Endothelial cell (in vitro differentiated cells): ENCODE results near the gene CDC42. TPM values are rescaled to one million over a fixed set of nuclear protein-coding genes. Genes with fewer than 3 reads are reported as not detected.
A peak's percentile ranks its signal among the peaks of the same experiment; 100 is the strongest.
"Not testable (repeated sequence)": the region's sequence is repeated elsewhere in the genome, so short reads cannot be mapped to it uniquely, and the experiment has no call there.

Experiments
- DNase-seq: peaks from one replicate; pipeline ENCODE4 v3.0.0; 2021; ENCODE audit warnings: low spot score
- H3K27ac Mint-ChIP-seq: one replicate; pipeline ENCODE4 v1.8.0; 2021; ENCODE audit warnings: mixed read lengths, inconsistent platforms; ENCODE audit not compliant: unreplicated experiment
- H3K27me3 Mint-ChIP-seq: one replicate; pipeline ENCODE4 v1.8.0; 2021; ENCODE audit warnings: mild to moderate bottlenecking, moderate library complexity, mixed read lengths, inconsistent platforms; ENCODE audit not compliant: unreplicated experiment
- H3K36me3 Mint-ChIP-seq: one replicate; pipeline ENCODE4 v1.8.0; 2021; ENCODE audit warnings: mild to moderate bottlenecking, low read depth, mixed read lengths, inconsistent platforms; ENCODE audit not compliant: unreplicated experiment
- H3K4me1 Mint-ChIP-seq: one replicate; pipeline ENCODE4 v1.8.0; 2021; ENCODE audit warnings: mild to moderate bottlenecking, mixed read lengths, inconsistent platforms; ENCODE audit not compliant: unreplicated experiment
- H3K4me3 Mint-ChIP-seq: one replicate; pipeline ENCODE4 v1.8.0; 2021; ENCODE audit warnings: mild to moderate bottlenecking, mixed read lengths, inconsistent platforms; ENCODE audit not compliant: unreplicated experiment
- H3K9me3 Mint-ChIP-seq: one replicate; pipeline ENCODE4 v1.8.0; 2021; ENCODE audit warnings: mixed read lengths, inconsistent platforms; ENCODE audit not compliant: unreplicated experiment
- long read RNA-seq: library from polyadenylated mRNA; unstranded; transcript quantifications from one replicate; pipeline ENCODE4 v2.0.0, GENCODE V29; 2020; ENCODE audit not compliant: unreplicated experiment
- total RNA-seq: library from RNA; stranded (reverse); fragmentation: NEBNext Ultra II Directional; extraction: Animal tissue kit (Norgen Biotek cat#: 25700); gene quantifications from one replicate; pipeline ENCODE4 v1.2.1, GENCODE V29; 2021; ENCODE audit not compliant: unreplicated experiment
- TF ChIP-seq, protein P1 (sequence below): fragments of 200-600 bp; sonication (generic); IDR thresholded peaks from one replicate; pipeline ENCODE4 v1.5.0; 2021; ENCODE audit warnings: antibody characterized with exemption; ENCODE audit not compliant: unreplicated experiment

The CDC42 gene
- 370 TPM for total RNA-seq
- long read RNA-seq, partial matches to known transcripts, result 15 of 89 reads
- long read RNA-seq, other reads (novel, unspliced or antisense), result 72 of 89 reads

- peaks cover 50% of the 10 kb centered on the region for H3K4me1 Mint-ChIP-seq
- peak within 1 kb of the TSS; percentile 99 for H3K4me3 Mint-ChIP-seq
- H3K27ac Mint-ChIP-seq, result peak within 1 kb of the TSS; percentile 100
- peaks cover 22% of the 10 kb centered on the region for H3K27me3 Mint-ChIP-seq
- H3K36me3 Mint-ChIP-seq, result peaks cover 7% of the 10 kb centered on the region
- no peaks in the 10 kb centered on the region for H3K9me3 Mint-ChIP-seq
- DNase-seq, result peak; percentile 97
- TF ChIP-seq, protein P1, sequence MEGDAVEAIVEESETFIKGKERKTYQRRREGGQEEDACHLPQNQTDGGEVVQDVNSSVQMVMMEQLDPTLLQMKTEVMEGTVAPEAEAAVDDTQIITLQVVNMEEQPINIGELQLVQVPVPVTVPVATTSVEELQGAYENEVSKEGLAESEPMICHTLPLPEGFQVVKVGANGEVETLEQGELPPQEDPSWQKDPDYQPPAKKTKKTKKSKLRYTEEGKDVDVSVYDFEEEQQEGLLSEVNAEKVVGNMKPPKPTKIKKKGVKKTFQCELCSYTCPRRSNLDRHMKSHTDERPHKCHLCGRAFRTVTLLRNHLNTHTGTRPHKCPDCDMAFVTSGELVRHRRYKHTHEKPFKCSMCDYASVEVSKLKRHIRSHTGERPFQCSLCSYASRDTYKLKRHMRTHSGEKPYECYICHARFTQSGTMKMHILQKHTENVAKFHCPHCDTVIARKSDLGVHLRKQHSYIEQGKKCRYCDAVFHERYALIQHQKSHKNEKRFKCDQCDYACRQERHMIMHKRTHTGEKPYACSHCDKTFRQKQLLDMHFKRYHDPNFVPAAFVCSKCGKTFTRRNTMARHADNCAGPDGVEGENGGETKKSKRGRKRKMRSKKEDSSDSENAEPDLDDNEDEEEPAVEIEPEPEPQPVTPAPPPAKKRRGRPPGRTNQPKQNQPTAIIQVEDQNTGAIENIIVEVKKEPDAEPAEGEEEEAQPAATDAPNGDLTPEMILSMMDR, result no peak
Measured at GRCh38 chr1:22052115-22053016, at the start of gene CDC42. CDC42 (plus strand) TSS chr1:22052709; CDS start chr1:22078479, 25,770 bp downstream.

GRCh38 chr1:22002875-22003274 is 49.6 kb upstream of the CDC42 start:
- H3K4me3 Mint-ChIP-seq, H3K27me3 Mint-ChIP-seq, H3K27ac Mint-ChIP-seq, DNase-seq, H3K36me3 Mint-ChIP-seq, H3K9me3 Mint-ChIP-seq: not testable (repeated sequence)
- H3K4me1 Mint-ChIP-seq, result peaks cover 15% of the 10 kb centered on the region

DNA sequence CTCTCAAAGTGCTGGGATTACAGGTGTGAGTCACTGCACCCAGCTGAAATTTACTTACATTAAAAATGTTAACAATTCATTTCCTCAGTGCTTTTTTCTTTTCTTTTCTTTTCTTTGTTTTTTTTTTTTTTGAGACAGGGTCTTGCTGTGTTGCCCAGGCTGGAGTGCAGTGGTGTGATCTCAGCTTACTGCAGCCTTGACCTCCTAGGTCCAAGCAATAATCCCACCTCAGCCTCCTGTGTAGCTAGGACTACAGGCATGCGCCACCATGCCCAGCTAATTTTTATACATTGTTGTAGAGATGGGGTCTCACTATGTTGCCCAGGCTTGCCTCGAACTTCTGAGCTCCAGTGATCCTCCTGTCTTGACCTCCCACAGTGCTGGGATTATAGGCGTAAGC is 48.5 kb upstream of the CDC42 start:
- not testable (repeated sequence) for H3K4me3 Mint-ChIP-seq, H3K4me1 Mint-ChIP-seq, DNase-seq, H3K27me3 Mint-ChIP-seq, H3K27ac Mint-ChIP-seq, H3K36me3 Mint-ChIP-seq, H3K9me3 Mint-ChIP-seq

DNA sequence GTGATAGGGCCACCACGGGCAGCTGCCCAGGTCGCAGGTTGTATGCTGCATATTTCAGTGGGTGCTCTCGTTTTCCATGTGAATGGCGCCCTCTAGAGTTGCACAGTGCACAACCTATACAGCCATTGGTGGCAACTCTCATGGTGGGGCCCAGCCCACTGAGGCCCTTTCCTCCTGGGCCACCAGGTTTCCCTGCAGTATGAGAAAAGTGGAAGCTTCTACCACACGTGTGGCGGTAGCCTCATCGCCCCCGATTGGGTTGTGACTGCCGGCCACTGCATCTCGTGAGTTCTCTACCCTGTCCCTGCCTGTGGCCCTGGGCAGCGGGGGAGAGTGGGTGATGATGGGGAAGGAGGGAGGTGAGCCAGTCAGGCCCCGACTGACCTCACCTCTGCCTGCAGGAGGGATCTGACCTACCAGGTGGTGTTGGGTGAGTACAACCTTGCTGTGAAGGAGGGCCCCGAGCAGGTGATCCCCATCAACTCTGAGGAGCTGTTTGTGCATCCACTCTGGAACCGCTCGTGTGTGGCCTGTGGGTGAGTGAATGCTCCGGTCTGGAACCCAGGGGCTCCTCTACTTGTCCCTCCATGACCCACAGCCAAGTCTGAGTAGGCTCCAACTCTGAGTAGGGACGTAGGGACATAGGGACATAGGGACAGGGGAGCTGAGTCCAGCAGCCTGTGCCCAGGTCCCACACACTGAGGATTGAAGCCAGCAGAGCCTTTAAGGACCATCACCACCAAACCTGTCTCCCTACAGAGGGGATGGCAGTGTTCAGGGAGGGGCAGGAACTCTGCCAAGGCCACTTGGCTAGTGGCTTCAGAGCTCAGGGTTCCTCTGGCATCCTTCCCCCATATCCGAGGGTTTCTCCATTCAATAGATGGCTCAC is 47.0 kb upstream of the CDC42 start:
- not testable (repeated sequence) for H3K4me1 Mint-ChIP-seq, H3K4me3 Mint-ChIP-seq, H3K36me3 Mint-ChIP-seq, H3K27me3 Mint-ChIP-seq, H3K27ac Mint-ChIP-seq, H3K9me3 Mint-ChIP-seq
- peak; percentile 81 for DNase-seq

- not testable (repeated sequence) for H3K27ac Mint-ChIP-seq, H3K4me1 Mint-ChIP-seq, H3K27me3 Mint-ChIP-seq, DNase-seq, H3K36me3 Mint-ChIP-seq, H3K9me3 Mint-ChIP-seq, H3K4me3 Mint-ChIP-seq
Measured at GRCh38 chr1:22006736-22007135, 45.8 kb upstream of the CDC42 start.

DNA sequence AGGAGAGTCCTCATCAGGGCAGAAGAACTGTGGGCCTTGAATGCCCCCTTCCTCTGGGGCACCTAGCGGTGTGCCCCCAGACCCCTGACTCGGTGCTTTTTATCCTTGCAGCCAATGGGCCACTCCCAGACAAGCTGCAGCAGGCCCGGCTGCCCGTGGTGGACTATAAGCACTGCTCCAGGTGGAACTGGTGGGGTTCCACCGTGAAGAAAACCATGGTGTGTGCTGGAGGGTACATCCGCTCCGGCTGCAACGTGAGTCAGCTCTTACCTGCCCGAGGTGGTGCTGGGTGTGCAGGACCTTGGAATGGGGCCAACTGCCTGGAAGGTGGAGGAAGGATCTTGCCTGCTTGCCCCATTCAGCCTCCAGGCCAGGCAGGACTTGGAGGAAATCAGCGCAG is 45.2 kb upstream of the CDC42 start:
- not testable (repeated sequence) for DNase-seq, H3K36me3 Mint-ChIP-seq, H3K4me1 Mint-ChIP-seq, H3K27ac Mint-ChIP-seq, H3K9me3 Mint-ChIP-seq, H3K27me3 Mint-ChIP-seq, H3K4me3 Mint-ChIP-seq

DNA sequence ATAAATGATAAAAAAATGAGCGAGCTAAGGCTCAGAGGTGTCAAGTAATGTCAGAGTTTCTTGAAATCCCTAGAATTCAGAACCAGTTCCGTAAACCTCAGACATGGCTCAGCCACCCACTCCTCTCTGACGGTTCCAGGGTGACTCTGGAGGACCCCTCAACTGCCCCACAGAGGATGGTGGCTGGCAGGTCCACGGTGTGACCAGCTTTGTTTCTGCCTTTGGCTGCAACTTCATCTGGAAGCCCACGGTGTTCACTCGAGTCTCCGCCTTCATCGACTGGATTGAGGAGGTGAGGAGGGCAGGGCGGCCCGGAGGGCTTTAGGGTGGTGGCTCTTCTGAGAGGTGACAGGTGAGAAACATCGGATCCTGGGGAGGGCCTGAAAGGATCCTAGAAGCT is 42.9 kb upstream of the CDC42 start:
- not testable (repeated sequence) for H3K27ac Mint-ChIP-seq, H3K36me3 Mint-ChIP-seq, DNase-seq, H3K27me3 Mint-ChIP-seq, H3K4me3 Mint-ChIP-seq, H3K9me3 Mint-ChIP-seq, H3K4me1 Mint-ChIP-seq

GRCh38 chr1:22012752-22013151 is 39.8 kb upstream of the CDC42 start:
- not testable (repeated sequence) for H3K27me3 Mint-ChIP-seq, H3K27ac Mint-ChIP-seq, H3K36me3 Mint-ChIP-seq, H3K9me3 Mint-ChIP-seq, DNase-seq, H3K4me1 Mint-ChIP-seq, H3K4me3 Mint-ChIP-seq

- H3K36me3 Mint-ChIP-seq, H3K27me3 Mint-ChIP-seq, H3K27ac Mint-ChIP-seq, H3K4me3 Mint-ChIP-seq, H3K9me3 Mint-ChIP-seq, H3K4me1 Mint-ChIP-seq, DNase-seq: not testable (repeated sequence)
Measured at GRCh38 chr1:22014575-22015206, 37.8 kb upstream of the CDC42 start.
